ENCODE measurements around the gene EHD4. TPM values are rescaled to one million over a fixed set of nuclear protein-coding genes. Genes with fewer than 3 reads are reported as not detected.

The EHD4 gene
- total RNA-seq, 3 donors from 2014 or later, result 26.4 to 39.0 (median 35.0) TPM

DNA sequence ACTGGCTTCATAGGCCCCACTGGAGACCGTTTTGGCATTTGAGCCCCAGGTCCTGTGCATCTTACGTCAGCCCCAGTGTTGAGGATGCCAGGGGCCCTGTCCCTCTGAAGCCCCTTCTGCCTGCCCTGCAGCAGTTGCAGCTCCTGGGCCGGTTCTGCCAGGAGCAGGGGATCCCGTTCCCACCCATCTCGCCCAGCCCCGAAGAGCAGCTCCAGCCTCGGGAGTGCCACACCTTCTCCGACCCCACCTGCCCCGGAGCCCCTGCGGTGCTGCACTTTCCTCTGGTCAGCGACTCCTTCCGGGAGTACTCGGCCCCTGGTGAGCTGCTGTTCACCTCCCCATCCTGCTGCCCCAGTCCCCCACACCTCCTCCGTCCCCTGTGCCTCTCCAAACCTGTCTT, 125.2 kb downstream of the EHD4 start:
- no peaks in the 10 kb centered on the region for H3K9me3 ChIP-seq
- no peaks in the 10 kb centered on the region for H3K4me1 ChIP-seq (ENCODE audit: low read depth)
- no peak for DNase-seq
- intact Hi-C loops (cut with DNase I, micrococcal nuclease), result no loop called here
- no peak for TF ChIP-seq CTCF (IDR thresholded peaks at IDR 0.05)
- H3K4me3 ChIP-seq, result no peak overlapping the region
- no peaks in the 10 kb centered on the region for H3K36me3 ChIP-seq (ENCODE audit: low read depth)
- ATAC-seq, result no peak

Small RNAs within 50 kb of the gene (microRNA-seq; reads per million reads assigned to microRNA genes)
- gene MIR4310, result not detected

Other genes starting within 250 kb of the EHD4 start
- 10 to 100 TPM; 15.2 to 35.5 (median 16.0) TPM for gene MAPKBP1, start 198.1 kb downstream of the EHD4 start, total RNA-seq
- gene JMJD7, start 144.5 kb downstream of the EHD4 start, total RNA-seq, result 10 to 100 TPM in 2 of 3 donors, 1 to 10 TPM in 1; 9.8 to 15.2 (median 10.8) TPM
- 1 to 10 TPM; 5.2 to 9.7 (median 6.4) TPM for gene PLA2G4B, start 133.7 kb downstream of the EHD4 start, total RNA-seq
- 1 to 10 TPM in 1 of 3 donors, under 1 TPM in 2; 0.36 to 2.2 (median 0.87) TPM for gene SPTBN5, start 78.5 kb downstream of the EHD4 start, total RNA-seq
- gene PLA2G4E, start 48.5 kb upstream of the EHD4 start, total RNA-seq, result under 1 TPM; 0.06 to 0.27 (median 0.09) TPM
- under 1 TPM; 0.35 to 0.51 (median 0.49) TPM for gene PLA2G4D, start 122.0 kb upstream of the EHD4 start, total RNA-seq
- gene PLA2G4F, start 184.1 kb upstream of the EHD4 start, total RNA-seq, result 10 to 100 TPM; 23.4 to 66.9 (median 41.2) TPM
- gene VPS39, start 235.7 kb upstream of the EHD4 start, total RNA-seq, result 10 to 100 TPM; 49.6 to 74.3 (median 66.7) TPM